HG03520 (cell line): ENCODE data around the gene EEF1AKMT3.
"Not testable (repeated sequence)": the region's sequence is repeated elsewhere in the genome, so short reads cannot be mapped to it uniquely, and the experiment has no call there.

Source experiments
- ATAC-seq: cut with Tn5 transposase; IDR thresholded peaks from one replicate; pipeline ENCODE4 v1.9.1; 2021; ENCODE audit warnings: mild to moderate bottlenecking, moderate library complexity; ENCODE audit not compliant: unreplicated experiment

The EEF1AKMT3 gene

GRCh38 chr12:57815177-57816000 lies 43.0 kb downstream of the EEF1AKMT3 start:
- ATAC-seq = no peak

GRCh38 chr12:57816001-57816854 lies 43.8 kb downstream of the EEF1AKMT3 start:
- no peak for ATAC-seq

- ATAC-seq = no peak
Observed at GRCh38 chr12:57816855-57817151, 44.4 kb downstream of the EEF1AKMT3 start.

- no peak for ATAC-seq
Observed at GRCh38 chr12:57817261-57817989, 45.0 kb downstream of the EEF1AKMT3 start.

GRCh38 chr12:57817990-57818331 lies 45.5 kb downstream of the EEF1AKMT3 start:
- not testable (repeated sequence) for ATAC-seq

- not testable (repeated sequence) for ATAC-seq
Observed at GRCh38 chr12:57820119-57820518, 47.7 kb downstream of the EEF1AKMT3 start.

- not testable (repeated sequence) for ATAC-seq
Observed at GRCh38 chr12:57821015-57821414, 48.6 kb downstream of the EEF1AKMT3 start.

GRCh38 chr12:57821474-57822214 lies 49.2 kb downstream of the EEF1AKMT3 start:
- no peak for ATAC-seq

GRCh38 chr12:57822392-57823130 lies 50.1 kb downstream of the EEF1AKMT3 start:
- ATAC-seq = no peak

GRCh38 chr12:57823131-57823907 lies 50.9 kb downstream of the EEF1AKMT3 start:
- no peak for ATAC-seq

- ATAC-seq = no peak
Observed at GRCh38 chr12:57823908-57824640, 51.7 kb downstream of the EEF1AKMT3 start.

GRCh38 chr12:57825451-57825850 lies 53.0 kb downstream of the EEF1AKMT3 start:
- no peak for ATAC-seq

- no peak for ATAC-seq
Observed at GRCh38 chr12:57826400-57826799, 54.0 kb downstream of the EEF1AKMT3 start.

GRCh38 chr12:57826966-57827365 lies 54.6 kb downstream of the EEF1AKMT3 start:
- ATAC-seq = no peak

- ATAC-seq = no peak
Observed at GRCh38 chr12:57829025-57829777, 56.8 kb downstream of the EEF1AKMT3 start.

GRCh38 chr12:57830393-57830792 lies 58.0 kb downstream of the EEF1AKMT3 start:
- ATAC-seq = no peak
